ENCODE results near the gene UBE2D1. TPM values are rescaled to one million over a fixed set of nuclear protein-coding genes. Genes with fewer than 3 reads are reported as not detected.
A peak's percentile ranks its signal among the peaks of the same experiment; 100 is the strongest.

UBE2D1 gene
- total and polyA plus RNA-seq, 2 of the 13 experiments (the other 11 are each of a cell fraction or from before 2014, with no cell fraction given): 6.2 to 13.8 TPM

- TF ChIP-seq MYPOP (CRISPR knock-in tag; IDR thresholded peaks at IDR 0.05) (0 out of 2 replicates have a peak, but pooled peaks have one; percentile 1), RAD51 (IDR thresholded peaks at IDR 0.05; ENCODE audit: borderline replicate concordance) (no peak), ZNF703 (CRISPR knock-in tag; IDR thresholded peaks at IDR 0.05; ENCODE audit: borderline replicate concordance) (0 out of 2 replicates have a peak, but pooled peaks have one; percentile 63), ZNF746 (CRISPR knock-in tag; IDR thresholded peaks at IDR 0.05) (0 out of 2 replicates have a peak, but pooled peaks have one; percentile 14), ZNF556 (CRISPR knock-in tag; IDR thresholded peaks at IDR 0.05; ENCODE audit: borderline replicate concordance) (peak; percentile 68; the same call in 1 of the 2 replicates), HOMEZ (CRISPR knock-in tag; IDR thresholded peaks at IDR 0.05; ENCODE audit: low read depth) (no peak), HCFC1 (IDR thresholded peaks at IDR 0.05; ENCODE audit: low read depth, low read length) (no peak), NAIF1 (CRISPR knock-in tag; IDR thresholded peaks at IDR 0.05; ENCODE audit: borderline replicate concordance) (peak; percentile 47; the same call in 1 of the 2 replicates), KMT2B (CRISPR knock-in tag; IDR thresholded peaks at IDR 0.05) (0 out of 2 replicates have a peak, but pooled peaks have one; percentile 3), GMEB1 (CRISPR knock-in tag; IDR thresholded peaks at IDR 0.05; ENCODE audit: borderline replicate concordance) (peak; percentile 24), ZNF772 (CRISPR knock-in tag; IDR thresholded peaks at IDR 0.05) (no peak), NR2C2 (CRISPR knock-in tag; IDR thresholded peaks at IDR 0.05; ENCODE audit: borderline replicate concordance) (no peak), ZNF501 (CRISPR knock-in tag; IDR thresholded peaks at IDR 0.05) (no peak), ZNF678 (CRISPR knock-in tag; IDR thresholded peaks at IDR 0.05) (peak; percentile 37; the same call in 1 of the 2 replicates), REL (CRISPR knock-in tag; conservative IDR thresholded peaks at IDR 0.05) (0 out of 2 replicates have a peak, but pooled peaks have one; percentile 45), CCDC6 (CRISPR knock-in tag; IDR thresholded peaks at IDR 0.05) (0 out of 2 replicates have a peak, but pooled peaks have one; percentile 33), ZNF350 (CRISPR knock-in tag; IDR thresholded peaks at IDR 0.05; ENCODE audit: borderline replicate concordance, low read depth) (no peak), ZIK1 (CRISPR knock-in tag; IDR thresholded peaks at IDR 0.05; ENCODE audit: borderline replicate concordance, low read depth) (0 out of 2 replicates have a peak, but pooled peaks have one; percentile 13), HHEX (CRISPR knock-in tag; IDR thresholded peaks at IDR 0.05) (no peak), SRSF4 (IDR thresholded peaks at IDR 0.05; ENCODE audit: low read depth, low read length, poor library complexity, severe bottlenecking) (no peak), AGO2 (optimal IDR thresholded peaks at IDR 0.05; ENCODE audit: low read depth, low read length) (peak; percentile 55), ZNF343 (CRISPR knock-in tag; IDR thresholded peaks at IDR 0.05) (0 out of 2 replicates have a peak, but pooled peaks have one; percentile 80)
These were observed 650 bp downstream of the UBE2D1 start (continued) for GRCh38 chr10:58335306-58336005.

Data from HepG2 (cell line).